CD4-positive, alpha-beta T cell treated with Interferon gamma for 1 hour (primary cell): ENCODE results near the gene RASD1.
"Not testable (repeated sequence)": the region's sequence is repeated elsewhere in the genome, so short reads cannot be mapped to it uniquely, and the experiment has no call there.

Experiments used
- DNase-seq: peaks from one replicate; pipeline ENCODE4 v3.0.0-alpha.2; 2020

RASD1 gene

DNA sequence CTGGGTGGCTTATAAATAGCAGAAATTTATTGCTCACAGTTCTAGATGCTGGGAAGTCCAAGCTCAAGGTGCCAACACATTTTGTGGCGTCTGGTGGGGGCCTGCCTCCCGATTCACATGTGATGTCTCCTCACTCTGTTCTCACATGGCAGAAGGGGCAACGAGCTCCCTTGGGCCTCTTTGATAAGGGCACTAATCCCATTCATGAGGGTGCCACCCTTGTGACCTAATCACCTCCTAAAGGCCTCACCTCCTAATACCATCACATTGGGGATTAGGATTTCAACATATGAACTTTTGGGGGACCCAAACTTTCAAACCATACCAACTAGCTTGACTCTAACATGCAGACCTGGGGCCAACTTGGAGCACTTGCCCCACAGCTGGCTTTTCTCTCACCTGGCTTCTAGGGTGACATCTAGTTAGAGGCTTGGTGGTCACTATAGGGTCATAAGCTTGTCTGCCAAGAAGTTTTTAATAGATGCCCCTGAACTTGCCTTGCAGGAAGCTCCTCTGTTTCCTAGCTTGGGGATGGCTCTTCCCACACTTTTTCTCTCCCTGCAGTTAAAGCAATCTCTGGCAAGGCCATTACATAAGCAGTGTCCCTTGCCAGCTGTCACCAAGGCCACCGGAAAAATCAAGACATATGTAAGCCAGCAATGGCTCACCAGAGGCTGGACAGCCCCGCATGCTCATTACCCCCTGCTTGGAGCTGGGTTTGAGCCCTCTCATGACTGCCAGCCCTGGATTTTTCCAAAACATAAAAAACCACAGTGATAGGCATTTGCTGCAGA is 27.8 kb downstream of the RASD1 start:
- no peak for DNase-seq

DNA sequence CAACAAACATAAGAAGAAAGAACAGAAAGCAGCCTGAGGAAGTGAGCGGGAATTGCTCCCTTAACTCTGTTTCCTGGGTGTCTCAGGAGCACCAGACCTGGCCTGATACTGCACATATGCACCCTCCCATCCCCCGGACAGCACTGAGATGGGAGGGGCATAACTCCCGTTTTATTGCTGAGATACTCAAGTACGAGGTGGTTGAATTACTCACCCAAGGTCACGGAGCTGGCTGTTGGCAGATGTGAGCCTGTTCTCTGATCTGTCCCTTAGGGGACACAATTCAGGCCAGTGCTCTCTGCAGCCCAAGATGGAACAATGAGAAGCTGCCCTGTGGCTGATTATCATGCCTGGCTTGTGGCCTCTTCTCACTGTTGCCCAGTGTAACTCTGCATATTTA is 28.5 kb downstream of the RASD1 start:
- no peak for DNase-seq

GRCh38 chr17:17467016-17467415 is 29.2 kb downstream of the RASD1 start:
- DNase-seq: no peak

DNA sequence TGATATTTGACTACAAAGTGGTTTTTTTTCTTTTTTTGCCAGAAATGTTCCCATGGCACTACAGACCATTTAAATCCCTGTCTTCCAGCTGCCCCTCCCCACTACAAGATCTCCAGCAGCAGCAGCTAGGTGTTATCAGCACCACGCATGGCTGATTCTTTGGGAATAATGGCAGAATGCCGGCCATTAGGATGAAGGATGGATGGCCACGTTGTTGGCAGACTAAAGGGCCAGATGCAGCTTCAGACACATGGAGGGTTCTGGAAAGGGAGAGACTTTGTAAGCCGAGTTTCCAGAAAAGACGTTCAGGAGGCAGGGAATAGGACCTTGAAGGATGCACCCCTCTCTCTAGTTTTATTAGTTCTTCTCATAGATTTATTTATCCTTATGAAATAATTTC is 29.7 kb downstream of the RASD1 start:
- no peak for DNase-seq

DNA sequence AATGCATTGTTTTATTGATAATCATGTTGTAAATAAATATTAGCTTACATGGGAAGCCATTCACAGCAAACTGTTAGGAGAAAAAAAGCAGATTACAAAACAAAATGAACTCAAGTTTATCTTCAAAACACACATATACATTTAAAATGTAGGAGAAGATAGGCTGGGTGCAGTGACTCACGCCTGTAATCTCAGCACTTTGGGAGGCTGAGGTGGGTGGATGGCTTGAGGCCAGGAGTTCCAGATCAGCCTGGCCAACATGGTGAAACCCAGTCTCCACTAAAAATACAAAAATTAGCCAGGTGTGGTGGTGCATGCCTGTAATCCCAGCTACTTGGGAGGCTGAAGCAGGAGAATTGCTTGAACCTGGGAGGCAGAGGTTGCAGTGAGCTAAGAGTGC is 30.3 kb downstream of the RASD1 start:
- not testable (repeated sequence) for DNase-seq

DNA sequence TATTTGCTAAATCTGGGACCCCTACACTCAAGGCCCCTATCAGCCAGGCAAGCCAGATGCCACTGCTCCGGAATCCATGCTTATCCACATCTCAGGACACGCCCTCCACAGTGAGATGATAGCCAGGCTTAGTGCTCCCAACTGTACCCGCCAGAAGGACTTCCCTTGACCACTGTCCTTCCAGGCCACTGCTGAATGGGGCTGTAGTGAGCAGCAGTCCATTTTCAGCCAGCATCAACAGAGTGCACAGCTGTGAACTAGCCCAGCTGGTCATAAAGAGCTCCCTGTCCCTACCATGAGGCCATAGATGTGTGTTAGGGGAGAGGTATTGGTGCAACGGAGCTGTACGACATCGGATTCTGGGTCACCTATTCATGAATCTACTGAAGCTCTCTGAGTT is 32.4 kb downstream of the RASD1 start:
- DNase-seq: no peak

GRCh38 chr17:17462048-17462824 is 34.0 kb downstream of the RASD1 start:
- no peak for DNase-seq

DNA sequence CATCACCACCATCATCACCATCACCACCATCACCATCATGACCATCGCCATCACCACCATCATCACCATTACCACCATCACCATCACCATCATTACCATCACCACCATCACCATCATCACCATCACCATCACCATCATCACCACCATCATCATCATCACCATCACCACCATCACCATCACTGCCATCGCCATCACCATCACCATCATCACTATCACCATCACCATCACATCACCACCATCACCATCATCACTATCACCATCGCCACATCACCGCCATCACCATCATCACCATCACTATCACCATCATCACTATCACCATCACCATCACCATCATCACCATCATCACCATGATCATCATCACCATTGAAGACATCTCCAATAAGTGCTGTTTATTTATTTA is 36.2 kb downstream of the RASD1 start:
- DNase-seq: no peak

GRCh38 chr17:17457680-17458079 is 38.5 kb downstream of the RASD1 start:
- DNase-seq: no peak

GRCh38 chr17:17456251-17456650 is 39.9 kb downstream of the RASD1 start:
- DNase-seq: no peak

DNA sequence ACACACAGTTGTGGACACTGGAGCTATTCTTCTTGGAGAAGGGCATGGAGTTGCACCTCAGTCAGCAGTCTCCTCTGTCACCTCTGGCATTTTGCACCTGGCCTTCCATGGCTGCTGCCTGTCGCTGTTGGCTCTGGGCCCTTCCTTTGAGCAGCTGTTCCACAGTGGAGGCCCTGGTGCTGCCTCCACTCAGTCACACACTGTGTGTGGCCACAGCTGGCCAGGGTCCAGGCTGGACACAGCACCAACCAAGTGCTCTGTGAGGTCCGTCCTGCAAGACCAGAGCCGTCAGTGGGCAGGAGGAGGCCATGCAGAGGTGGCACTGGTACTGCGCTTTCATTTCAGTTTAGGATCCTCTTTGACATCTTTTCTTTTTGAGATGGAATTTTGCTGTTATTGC is 41.0 kb downstream of the RASD1 start:
- DNase-seq: no peak

- not testable (repeated sequence) for DNase-seq
These were observed 41.5 kb downstream of the RASD1 start for GRCh38 chr17:17454700-17455099.

DNA sequence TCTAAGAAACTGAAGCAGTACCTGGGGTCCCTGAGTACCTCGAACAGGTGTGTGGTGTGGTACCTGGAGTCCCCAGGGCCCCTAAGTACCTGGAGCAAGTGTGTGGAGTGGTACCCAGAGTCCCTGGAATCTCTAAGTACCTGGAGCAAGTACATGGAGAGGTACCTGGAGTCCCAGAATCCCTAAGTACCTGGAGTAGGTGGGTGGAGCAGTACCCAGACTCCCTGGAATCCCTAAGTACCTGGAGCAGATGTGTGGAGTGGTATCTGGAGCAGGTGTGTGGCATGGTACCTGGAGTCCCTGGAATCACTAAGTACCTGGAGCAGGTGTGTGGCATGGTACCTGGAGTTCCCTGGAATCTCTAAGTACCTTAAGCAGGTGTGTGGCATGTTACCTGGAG is 41.9 kb downstream of the RASD1 start:
- DNase-seq: no peak

DNA sequence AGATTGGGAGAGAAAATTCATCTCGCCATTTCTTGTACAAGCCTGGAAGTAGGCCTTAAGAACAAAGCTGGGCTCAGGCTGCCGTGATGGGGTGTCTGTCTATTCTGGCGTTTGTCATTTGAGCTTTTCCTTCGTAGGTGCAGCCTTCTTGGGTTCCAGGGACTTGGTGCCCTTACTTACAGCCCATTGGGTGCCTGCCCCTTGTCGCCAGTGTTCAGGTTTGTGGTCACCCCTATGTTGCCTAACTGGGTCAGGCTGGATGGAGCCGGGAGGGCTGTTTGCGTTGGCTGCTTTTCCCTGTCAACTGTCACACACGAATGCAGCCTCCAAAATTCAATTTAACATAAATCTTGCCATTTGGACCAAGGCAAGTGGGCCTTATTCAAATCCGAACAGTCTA is 43.1 kb downstream of the RASD1 start:
- DNase-seq: no peak

GRCh38 chr17:17448723-17449122 is 47.5 kb downstream of the RASD1 start:
- no peak for DNase-seq

- DNase-seq: no peak
These were observed 48.1 kb downstream of the RASD1 start for GRCh38 chr17:17448076-17448475.

- DNase-seq: no peak
These were observed 48.9 kb downstream of the RASD1 start for GRCh38 chr17:17447264-17447663.

DNA sequence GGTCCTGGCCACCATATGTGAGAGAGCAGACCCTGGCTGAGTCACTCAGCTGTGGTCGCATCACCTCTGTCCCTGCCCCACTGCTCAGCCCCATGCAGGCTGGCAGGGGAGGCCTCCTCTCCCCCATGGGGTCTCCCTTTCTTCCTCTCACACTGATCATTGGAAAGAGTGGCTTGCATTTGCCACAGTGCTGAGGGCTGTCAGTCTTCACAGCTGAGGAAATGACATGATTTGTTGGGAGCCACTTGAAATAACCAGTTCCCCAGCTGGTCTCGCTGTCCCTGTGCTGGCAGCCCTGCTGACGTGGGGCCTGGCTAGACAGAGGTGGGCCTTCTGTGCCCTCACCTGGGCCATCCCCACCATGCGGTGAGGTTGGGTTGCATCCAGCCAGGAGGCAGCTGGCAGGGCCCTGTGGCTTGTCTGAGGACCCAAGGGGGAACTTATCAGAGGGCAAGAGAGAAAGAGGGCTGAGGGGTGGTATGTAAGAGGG is 49.5 kb downstream of the RASD1 start:
- DNase-seq: no peak

DNA sequence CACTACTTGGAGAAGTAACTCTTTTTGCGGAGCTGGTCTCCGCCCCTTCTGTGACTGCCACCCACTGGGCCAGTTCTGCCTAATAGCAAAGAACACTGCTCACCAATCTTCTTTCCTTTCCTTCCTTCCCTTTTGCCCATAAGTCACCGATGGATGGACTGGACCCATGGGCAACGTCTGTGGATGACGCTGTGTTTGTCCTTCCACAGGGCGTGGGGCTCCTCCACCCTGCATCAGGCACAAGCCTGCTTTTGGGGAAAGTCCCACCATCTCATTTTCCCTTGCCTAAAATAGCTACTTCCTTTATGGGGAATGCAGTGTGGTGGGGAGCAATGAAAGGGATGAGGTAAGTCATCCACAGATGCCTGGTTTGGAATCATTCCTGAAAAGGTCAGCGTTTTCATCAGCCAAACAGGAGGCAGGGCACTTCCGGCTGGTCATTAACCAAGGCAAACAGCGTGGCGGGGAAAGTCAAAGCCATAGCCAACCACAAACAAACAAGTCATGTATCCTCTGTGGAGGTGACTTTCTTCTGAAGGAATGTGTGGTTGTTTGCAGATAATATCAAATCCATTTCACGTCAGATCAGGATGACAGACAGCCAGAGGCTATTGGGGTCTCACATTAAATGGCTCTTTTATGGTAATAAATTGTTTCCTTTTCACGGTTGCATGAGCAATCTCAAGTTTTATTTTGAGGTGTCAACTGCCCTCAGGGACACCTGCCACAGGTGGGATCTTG is 50.1 kb downstream of the RASD1 start:
- no peak for DNase-seq

- DNase-seq: no peak
These were observed 50.8 kb downstream of the RASD1 start for GRCh38 chr17:17445296-17445924.
